Ovary (tissue), 9 donors: Measurements from ENCODE around the gene PTPN2. TPM values are rescaled to one million over a fixed set of nuclear protein-coding genes. Genes with fewer than 3 reads are reported as not detected.

Experiments
- DNase-seq, 5 donors: peaks; one replicate each; pipeline ENCODE4 v3.0.0-alpha.2; 2019 to 2020
- H3K27ac ChIP-seq, 2 donors: fragments of 200-600 bp; one replicate each; pipeline versions ENCODE4 v1.5.1 to v1.8.0; 2019 to 2022
- H3K27me3 ChIP-seq: fragments of 200-600 bp; one replicate; pipeline ENCODE4 v1.8.0; 2022
- H3K36me3 ChIP-seq: fragments of 200-600 bp; sonication (generic); one replicate; pipeline ENCODE4 v1.5.1; 2019
- H3K4me1 ChIP-seq: one replicate; pipeline ENCODE4 v1.8.1; 2013; ENCODE audit warnings: mild to moderate bottlenecking, moderate library complexity; ENCODE audit not compliant: insufficient read depth
- H3K4me3 ChIP-seq: fragments of 200-600 bp; sonication (generic); one replicate; pipeline ENCODE4 v1.5.1; 2017
- H3K9me3 ChIP-seq, 2 donors: fragments of 200-600 bp in 1 of 2; sonication (generic) in 1 of 2; one replicate each; pipeline versions ENCODE4 v1.5.1 to v1.8.1; 2013 to 2019; ENCODE audit warnings: mild to moderate bottlenecking in 1 of 2, moderate library complexity in 1 of 2
- EP300 ChIP-seq: sonication (generic); formaldehyde crosslinking; IDR thresholded peaks from one replicate; pipeline ENCODE4 v1.6.1; 2017; ENCODE audit warnings: antibody characterized with exemption
- POLR2A ChIP-seq: fragments of 450-650 bp; IDR thresholded peaks from one replicate; pipeline ENCODE4 v1.6.1; 2017; ENCODE audit warnings: antibody characterized with exemption, mild to moderate bottlenecking, moderate library complexity
- WGBS, 3 donors: extraction: QIAGEN DNeasy Blood & Tissue Kit in 1 of 3; methylation state at CpG; one replicate each; pipeline versions ENCODE4 v1.1.5 to v1.1.7; 2013 to 2017; 5-methylcytosine and 5-hydroxymethylcytosine counted together
- intact Hi-C, 4 donors: fragments of 100-400 bp; cut with DNase I; formaldehyde crosslinking; loops; one replicate each; pipeline versions ENCODE4 v1.11.0 to v1.15.1; 2022 to 2023
- polyA plus RNA-seq, 2 donors: library from polyadenylated mRNA; stranded (reverse); fragments of 200-250 nt in 1 of 2; fragments of 350-450 nt in 1 of 2; fragmentation: Illumina TruSeq in 1 of 2; extraction: RNeasy Lipid Tissue Mini Kit (QIAGEN cat#74804) in 1 of 2; gene quantifications; one replicate each; pipeline ENCODE4 v1.2.3, GENCODE V29; 2013 to 2014
- total RNA-seq, 7 donors: library from RNA; depleted of rRNA in 2 of 7; stranded (reverse); fragments of >200 nt in 2 of 7; fragmentation: NEBNext Ultra II Directional in 3 of 7; extraction: Animal tissue kit (Norgen Biotek cat#: 25700) in 3 of 7; gene quantifications; one replicate each; pipeline versions ENCODE4 v1.1.0 to v1.2.4, GENCODE V29; 2016 to 2023
- TF ChIP-seq, protein P1 (sequence below), 3 donors: fragments of 450-650 bp in 2 of 3; fragments of 200-600 bp in 1 of 3; IDR thresholded peaks; one replicate each; pipeline versions ENCODE4 v1.5.1 to v1.8.0; 2016 to 2022; ENCODE audit warnings: antibody characterized with exemption in 3 of 3, mild to moderate bottlenecking in 1 of 3
- donor health status: DM: no; HTN: no; CAD: no; lungs with moderate emphysema.
- donor health status: DM: no; HTN: no; CAD: no.
- donor health status: Bipolar disorder and iron deficiency.
- donor health status: DM: yes; HTN: yes; CAD: no.
- donor health status: DM: no; HTN: no; CAD: no.
- donor health status: DM: yes; HTN: yes; CAD: no.

Gene PTPN2
- total and polyA plus RNA-seq, 9 donors = 29.4 to 48.1 (median 36.2) TPM

DNA sequence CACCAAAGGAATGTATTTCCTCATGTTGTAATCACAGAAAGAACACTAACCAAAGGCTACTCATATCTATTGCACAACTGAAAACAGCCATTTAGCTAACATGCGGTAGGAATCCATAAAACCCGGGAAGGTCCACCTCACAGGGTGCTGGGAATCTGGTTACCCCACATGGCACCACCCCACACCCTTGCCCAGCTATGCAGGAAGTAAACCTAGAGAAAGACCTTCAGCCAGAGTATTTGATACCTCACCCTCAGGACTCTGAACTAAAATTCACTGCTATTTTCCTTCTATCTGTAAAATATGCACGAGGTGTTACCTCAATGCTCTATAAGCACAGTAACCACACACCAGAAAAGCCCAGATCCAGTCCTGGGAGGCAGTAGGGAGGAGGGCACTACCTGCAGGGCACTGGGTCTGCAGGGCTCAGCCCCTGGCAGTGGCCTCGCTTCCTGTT lies 45.8 kb downstream of the PTPN2 start:
- Histone ChIP-seq H3K4me1 (peaks cover 1% of the 10 kb centered on the region), H3K9me3 (no peaks in the 10 kb centered on the region), H3K27me3 (no peaks in the 10 kb centered on the region), H3K4me3 (no peak overlapping the region), H3K36me3 (no peaks in the 10 kb centered on the region), H3K27ac (peak overlapping the region in 1 of 2 donors; percentile 55)
- intact Hi-C loops = no loop called here
- peak; percentile 15 to 52 (median 39) for DNase-seq
- TF ChIP-seq POLR2A (no peak), EP300 (no peak)
- TF ChIP-seq, protein P1, sequence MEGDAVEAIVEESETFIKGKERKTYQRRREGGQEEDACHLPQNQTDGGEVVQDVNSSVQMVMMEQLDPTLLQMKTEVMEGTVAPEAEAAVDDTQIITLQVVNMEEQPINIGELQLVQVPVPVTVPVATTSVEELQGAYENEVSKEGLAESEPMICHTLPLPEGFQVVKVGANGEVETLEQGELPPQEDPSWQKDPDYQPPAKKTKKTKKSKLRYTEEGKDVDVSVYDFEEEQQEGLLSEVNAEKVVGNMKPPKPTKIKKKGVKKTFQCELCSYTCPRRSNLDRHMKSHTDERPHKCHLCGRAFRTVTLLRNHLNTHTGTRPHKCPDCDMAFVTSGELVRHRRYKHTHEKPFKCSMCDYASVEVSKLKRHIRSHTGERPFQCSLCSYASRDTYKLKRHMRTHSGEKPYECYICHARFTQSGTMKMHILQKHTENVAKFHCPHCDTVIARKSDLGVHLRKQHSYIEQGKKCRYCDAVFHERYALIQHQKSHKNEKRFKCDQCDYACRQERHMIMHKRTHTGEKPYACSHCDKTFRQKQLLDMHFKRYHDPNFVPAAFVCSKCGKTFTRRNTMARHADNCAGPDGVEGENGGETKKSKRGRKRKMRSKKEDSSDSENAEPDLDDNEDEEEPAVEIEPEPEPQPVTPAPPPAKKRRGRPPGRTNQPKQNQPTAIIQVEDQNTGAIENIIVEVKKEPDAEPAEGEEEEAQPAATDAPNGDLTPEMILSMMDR (IDR thresholded peaks at IDR 0.05) = no peak
- 15 to 31% (median 18%) methylated on average over 4 of the region's 4 CpGs for WGBS, 3 donors

DNA sequence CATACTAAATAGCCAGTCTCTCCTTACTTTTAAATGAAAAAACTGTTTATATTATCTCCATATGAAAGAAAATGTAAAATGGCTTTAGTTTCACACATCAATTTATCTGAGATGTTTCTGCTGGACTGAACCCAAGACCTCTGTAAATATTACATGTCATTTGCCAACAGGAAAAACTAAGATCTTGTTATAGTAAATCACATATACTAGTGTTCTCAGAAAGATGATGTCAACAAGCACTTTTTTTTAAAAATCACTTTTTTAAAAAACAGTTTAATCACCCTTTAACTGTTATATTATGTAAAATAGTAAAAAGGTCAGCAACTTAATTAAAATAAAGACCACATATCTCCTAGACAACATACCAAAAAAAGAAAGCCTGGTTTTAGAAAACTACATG lies 46.3 kb downstream of the PTPN2 start:
- H3K4me3 ChIP-seq = no peak overlapping the region
- no peak overlapping the region for H3K27ac ChIP-seq
- H3K4me1 ChIP-seq = peaks cover 1% of the 10 kb centered on the region
- H3K27me3 ChIP-seq = no peaks in the 10 kb centered on the region
- no peaks in the 10 kb centered on the region for H3K36me3 ChIP-seq
- intact Hi-C loops = no loop called here
- TF ChIP-seq, protein P1 (IDR thresholded peaks at IDR 0.05) = no peak
- no peak for TF ChIP-seq EP300
- no peaks in the 10 kb centered on the region for H3K9me3 ChIP-seq
- no peak for DNase-seq

DNA sequence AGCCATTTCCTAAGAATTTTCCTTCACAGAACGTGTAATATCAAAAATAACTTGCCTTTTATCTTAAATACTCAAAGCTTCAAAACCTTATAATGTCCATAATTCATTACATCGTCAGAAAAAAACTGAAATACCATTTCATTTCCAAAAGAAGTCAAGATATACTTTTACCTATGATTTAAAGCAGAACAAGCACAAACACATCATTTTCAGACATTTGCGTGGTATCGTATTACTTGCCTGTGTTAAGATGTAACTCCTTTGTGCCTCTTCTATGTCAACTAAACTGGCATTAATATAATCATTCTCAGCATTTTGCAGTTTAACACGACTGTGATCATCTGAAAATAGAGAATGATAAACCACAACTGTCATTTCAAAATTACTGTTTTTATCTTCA lies 47.5 kb downstream of the PTPN2 start:
- H3K27me3 ChIP-seq = no peaks in the 10 kb centered on the region
- intact Hi-C loops = no loop called here
- 84 to 91% (median 87%) methylated on average over 5 of the region's 5 CpGs for WGBS, 3 donors
- H3K4me1 ChIP-seq = peaks cover 1% of the 10 kb centered on the region
- no peak for TF ChIP-seq EP300
- no peak for TF ChIP-seq POLR2A
- TF ChIP-seq, protein P1 (IDR thresholded peaks at IDR 0.05) = no peak
- H3K27ac ChIP-seq = no peak overlapping the region
- H3K9me3 ChIP-seq = no peaks in the 10 kb centered on the region
- H3K4me3 ChIP-seq = no peak overlapping the region
- DNase-seq = no peak
- H3K36me3 ChIP-seq = no peaks in the 10 kb centered on the region

DNA sequence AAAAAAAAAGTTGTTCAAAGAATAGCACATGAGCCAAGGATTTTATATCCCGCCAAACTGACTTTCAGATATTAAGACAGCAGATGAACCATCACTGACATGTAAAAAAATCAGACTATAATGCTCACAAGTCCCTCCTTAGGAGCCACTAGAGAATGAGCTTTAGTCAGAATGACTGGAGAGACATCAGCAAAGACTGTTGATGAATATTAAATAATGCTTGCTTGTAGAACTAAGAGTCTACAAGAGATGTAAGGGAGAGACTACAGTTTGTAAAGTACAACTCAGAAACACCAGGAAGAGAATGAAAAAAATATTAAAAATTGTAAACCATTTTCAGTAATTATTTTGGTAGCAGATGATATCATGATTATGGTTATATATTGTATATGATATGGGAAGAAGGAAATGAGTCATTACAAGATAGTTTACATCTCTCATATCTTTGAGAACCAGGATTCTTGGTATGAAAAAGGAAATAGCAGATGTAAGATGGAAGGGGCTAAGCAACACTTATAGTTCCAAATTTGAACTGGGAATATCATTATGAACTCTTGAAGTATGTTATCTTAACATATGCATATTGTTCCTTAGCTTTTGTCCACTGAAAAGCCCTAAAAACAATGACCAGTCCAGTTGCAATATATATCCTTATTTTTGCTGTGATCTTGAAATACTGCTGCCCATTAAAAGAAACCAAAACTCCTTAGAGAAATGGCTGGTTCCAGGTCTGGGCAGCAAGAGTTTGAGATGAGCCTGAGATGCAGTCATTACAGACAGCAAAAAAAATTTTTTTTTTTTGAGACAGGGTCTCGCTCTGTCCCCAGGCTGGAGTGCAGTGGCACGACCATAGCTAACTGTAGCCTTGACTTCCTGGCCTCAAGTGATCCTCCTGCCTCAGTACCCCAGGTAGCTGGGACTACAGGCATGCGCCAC lies 55.7 kb downstream of the PTPN2 start:
- Histone ChIP-seq H3K27ac (no peak overlapping the region), H3K27me3 (no peaks in the 10 kb centered on the region), H3K4me3 (no peak overlapping the region), H3K9me3 (peaks cover 0 to 4% of the 10 kb centered on the region in 2 donors), H3K4me1 (no peaks in the 10 kb centered on the region), H3K36me3 (no peaks in the 10 kb centered on the region)
- intact Hi-C loops = no loop called here
- WGBS, 3 donors = 97 to 98% (median 98%) methylated on average over 4 of the region's 4 CpGs
- DNase-seq = no peak
- TF ChIP-seq, protein P1 (IDR thresholded peaks at IDR 0.05) = no peak
- TF ChIP-seq POLR2A (no peak), EP300 (no peak)
